KOPT-K1 (cell line): ENCODE measurements around the gene PRKAA2.

Experiments
- H3K27ac ChIP-seq: fragments of 200-600 bp; sonication (generic); 2 replicates; pipeline ENCODE4 v1.5.1; 2016; ENCODE audit warnings: antibody characterized with exemption, mild to moderate bottlenecking, low read depth, low read length; ENCODE audit not compliant: poor library complexity, severe bottlenecking
- H3K36me3 ChIP-seq: fragments of 200-600 bp; sonication (generic); 2 replicates; pipeline ENCODE4 v1.5.1; 2017; ENCODE audit warnings: antibody characterized with exemption, mild to moderate bottlenecking, low read length, moderate library complexity; ENCODE audit not compliant: insufficient read depth
- H3K9me3 ChIP-seq: fragments of 200-600 bp; sonication (generic); 2 replicates; pipeline ENCODE4 v1.5.1; 2017; ENCODE audit warnings: antibody characterized with exemption, low read length, mild to moderate bottlenecking; ENCODE audit not compliant: insufficient read depth, poor library complexity, severe bottlenecking

The PRKAA2 gene

GRCh38 chr1:56726706-56727105 is 81.6 kb downstream of the PRKAA2 start:
- H3K9me3 ChIP-seq: no peaks in the 10 kb centered on the region
- H3K27ac ChIP-seq: no peak overlapping the region
- no peaks in the 10 kb centered on the region for H3K36me3 ChIP-seq

- Histone ChIP-seq H3K36me3 (no peaks in the 10 kb centered on the region), H3K27ac (no peak overlapping the region), H3K9me3 (no peaks in the 10 kb centered on the region)
Observed at GRCh38 chr1:56728964-56729363, 83.8 kb downstream of the PRKAA2 start.

DNA sequence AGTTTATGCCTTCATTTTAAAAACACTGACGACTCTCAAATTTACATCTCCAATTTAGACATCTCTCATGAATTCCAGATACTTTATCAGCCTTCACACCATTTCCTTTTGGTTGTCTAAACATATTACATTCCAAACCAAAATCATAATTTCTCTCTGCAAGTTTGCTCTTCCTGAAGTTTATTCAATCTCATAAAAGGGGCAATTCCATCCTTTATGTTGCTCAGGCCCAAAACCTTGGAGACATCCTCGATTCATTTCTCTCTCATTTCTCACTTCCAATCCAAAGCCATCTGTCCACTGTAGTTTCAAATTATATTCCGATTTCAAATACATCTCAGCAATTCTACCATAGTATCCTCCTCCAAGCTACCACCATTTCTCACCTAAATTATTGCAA is 100.1 kb downstream of the PRKAA2 start:
- H3K9me3 ChIP-seq: no peaks in the 10 kb centered on the region
- no peak overlapping the region for H3K27ac ChIP-seq
- no peaks in the 10 kb centered on the region for H3K36me3 ChIP-seq

DNA sequence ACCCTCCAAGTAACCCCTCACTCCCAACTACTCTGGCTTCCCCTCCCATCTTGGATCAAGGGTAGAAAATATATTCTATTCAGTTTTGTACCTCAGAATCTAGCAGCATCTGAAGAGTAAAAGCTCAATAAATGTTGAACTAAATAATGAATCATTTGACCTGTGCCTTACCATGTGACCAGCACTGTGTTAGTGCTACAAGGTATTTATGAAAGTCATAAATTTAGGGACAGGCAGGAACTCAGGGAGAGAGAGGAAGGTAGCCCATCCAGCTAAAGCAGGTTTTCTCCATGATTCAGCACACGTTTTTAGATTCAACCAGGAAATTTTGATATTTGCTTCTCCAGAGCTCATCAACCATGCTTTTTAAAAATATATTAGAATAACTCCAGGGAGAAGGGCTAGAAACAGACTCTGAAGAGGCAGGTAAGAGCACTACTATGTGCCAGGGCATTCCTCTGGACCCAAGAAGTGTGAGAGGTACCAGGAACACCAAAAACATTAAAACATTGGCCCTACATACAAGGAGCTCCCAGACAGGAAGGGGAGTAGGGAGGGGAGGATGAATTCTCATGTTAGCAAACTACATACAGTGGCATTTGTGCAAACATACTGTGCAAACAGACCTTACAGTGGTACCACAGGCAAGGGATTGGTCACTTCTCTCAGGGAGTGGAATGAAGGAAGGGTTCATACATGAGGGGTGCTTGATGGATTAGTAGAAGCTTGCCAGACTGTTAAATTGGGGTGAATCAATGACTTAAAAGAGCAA is 109.8 kb downstream of the PRKAA2 start:
- no peaks in the 10 kb centered on the region for H3K9me3 ChIP-seq
- no peak overlapping the region for H3K27ac ChIP-seq
- H3K36me3 ChIP-seq: no peaks in the 10 kb centered on the region

DNA sequence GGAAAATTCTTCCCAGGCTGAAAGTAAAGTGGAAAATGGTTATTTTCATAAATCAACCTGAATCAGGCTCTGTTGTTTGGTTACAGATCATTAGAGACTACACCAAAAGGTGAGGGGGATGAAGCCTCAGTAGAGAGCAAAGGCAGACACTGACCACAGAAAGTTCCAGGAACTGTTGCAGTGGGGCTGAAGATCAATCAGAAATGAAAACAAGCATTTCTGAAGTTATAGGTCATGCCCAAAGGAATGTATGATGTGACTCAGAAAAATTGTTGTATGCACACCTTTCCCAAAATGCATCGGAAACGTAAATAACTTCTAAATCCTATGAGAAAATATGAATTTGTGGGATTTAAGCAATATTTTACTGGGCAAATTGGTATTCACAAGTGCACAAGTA is 110.8 kb downstream of the PRKAA2 start:
- H3K9me3 ChIP-seq: no peaks in the 10 kb centered on the region
- H3K27ac ChIP-seq: no peak overlapping the region
- no peaks in the 10 kb centered on the region for H3K36me3 ChIP-seq

DNA sequence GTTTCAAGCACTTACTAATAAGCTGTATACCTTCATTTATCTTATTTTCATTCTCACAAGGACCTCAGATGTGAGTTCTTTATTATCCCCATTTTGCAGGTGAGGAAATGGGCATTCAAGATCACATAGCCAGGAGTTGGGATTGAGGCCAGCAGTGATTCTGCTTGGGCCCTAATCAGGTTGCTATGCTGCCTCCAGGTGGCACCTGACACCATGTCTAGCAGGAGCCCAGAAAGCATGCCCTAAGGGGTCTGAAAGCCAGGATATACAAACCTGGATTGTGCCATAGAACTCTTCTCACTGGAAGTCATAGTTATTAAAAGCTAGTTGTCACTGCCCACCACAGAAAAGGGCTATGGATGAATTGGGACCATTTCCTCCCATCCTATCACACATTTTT is 113.0 kb downstream of the PRKAA2 start:
- no peaks in the 10 kb centered on the region for H3K36me3 ChIP-seq
- no peak overlapping the region for H3K27ac ChIP-seq
- H3K9me3 ChIP-seq: no peaks in the 10 kb centered on the region

DNA sequence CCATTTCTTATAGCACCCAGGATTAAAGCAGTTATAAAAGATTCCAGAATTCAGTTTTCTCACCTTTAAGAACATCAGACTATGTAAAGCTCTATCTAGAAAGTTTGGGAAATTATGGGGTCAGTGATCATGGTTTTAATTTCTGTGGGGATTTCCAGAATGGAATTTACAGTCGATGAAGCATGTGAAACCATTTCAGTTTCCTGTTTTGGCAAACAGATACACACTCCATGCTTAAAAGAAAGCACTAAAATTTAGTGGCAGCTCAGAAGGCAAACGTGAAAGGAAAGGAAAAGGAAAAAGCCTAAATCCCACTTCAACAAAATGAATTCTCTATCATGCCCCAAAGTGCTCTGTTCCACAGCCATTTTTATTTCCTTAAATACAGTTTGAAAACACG is 113.7 kb downstream of the PRKAA2 start:
- H3K9me3 ChIP-seq: no peaks in the 10 kb centered on the region
- H3K27ac ChIP-seq: no peak overlapping the region
- H3K36me3 ChIP-seq: no peaks in the 10 kb centered on the region
